ENCODE results near the gene NEK4. TPM values are rescaled to one million over a fixed set of nuclear protein-coding genes. Genes with fewer than 3 reads are reported as not detected.

NEK4 gene
- total RNA-seq, 1 experiment from 2014 or later = 22.0 TPM

DNA sequence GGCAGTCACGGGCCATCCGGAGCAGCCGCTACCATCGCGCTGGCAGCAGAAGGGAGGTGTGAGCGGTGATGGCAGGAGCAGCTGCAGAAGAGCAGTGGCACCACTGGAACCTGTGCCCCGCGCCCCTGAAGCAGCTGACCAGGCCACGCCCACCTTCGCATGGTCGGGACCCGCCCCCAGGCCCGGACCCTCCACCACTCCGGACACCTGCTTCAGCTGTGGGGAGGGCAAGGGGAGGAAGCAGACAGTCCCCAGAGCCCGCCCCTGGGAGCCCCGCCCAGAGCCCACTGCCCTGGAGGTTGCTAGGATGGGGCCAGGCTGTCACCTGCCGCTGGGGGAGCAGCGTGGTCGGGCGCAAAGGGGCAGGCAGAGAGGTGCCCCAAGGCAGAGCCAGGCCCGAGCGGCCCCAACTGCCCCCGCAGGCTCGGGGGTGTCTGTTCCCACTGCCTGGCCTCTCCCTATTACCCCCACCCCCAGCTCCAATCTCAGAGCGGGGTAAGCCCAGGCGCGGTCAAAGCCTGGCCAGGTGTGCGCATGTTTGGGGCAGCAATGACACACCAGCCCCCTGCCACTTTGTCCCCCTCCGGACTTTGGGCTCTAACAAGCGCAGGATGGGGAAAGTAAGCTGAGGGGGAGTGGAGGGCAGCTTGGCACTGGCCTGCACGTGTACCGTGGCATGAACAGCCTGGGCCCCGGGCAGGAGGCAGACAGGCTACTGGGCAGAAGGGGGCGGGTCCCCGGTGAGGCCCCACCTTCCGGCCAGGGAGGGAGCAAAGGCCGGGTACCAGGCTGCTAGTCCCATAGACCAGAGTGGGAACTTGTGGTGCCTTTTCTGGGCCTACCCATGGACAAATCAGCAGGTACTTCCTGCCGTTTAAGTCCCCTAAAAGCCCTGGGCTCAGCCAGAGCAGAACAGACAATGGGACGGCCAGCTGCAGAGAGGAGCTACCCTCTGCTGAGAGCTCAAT is 56.1 kb downstream of the NEK4 start:
- TF ChIP-seq, protein P1, sequence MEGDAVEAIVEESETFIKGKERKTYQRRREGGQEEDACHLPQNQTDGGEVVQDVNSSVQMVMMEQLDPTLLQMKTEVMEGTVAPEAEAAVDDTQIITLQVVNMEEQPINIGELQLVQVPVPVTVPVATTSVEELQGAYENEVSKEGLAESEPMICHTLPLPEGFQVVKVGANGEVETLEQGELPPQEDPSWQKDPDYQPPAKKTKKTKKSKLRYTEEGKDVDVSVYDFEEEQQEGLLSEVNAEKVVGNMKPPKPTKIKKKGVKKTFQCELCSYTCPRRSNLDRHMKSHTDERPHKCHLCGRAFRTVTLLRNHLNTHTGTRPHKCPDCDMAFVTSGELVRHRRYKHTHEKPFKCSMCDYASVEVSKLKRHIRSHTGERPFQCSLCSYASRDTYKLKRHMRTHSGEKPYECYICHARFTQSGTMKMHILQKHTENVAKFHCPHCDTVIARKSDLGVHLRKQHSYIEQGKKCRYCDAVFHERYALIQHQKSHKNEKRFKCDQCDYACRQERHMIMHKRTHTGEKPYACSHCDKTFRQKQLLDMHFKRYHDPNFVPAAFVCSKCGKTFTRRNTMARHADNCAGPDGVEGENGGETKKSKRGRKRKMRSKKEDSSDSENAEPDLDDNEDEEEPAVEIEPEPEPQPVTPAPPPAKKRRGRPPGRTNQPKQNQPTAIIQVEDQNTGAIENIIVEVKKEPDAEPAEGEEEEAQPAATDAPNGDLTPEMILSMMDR (conservative IDR thresholded peaks at IDR 0.05; ENCODE audit: low read depth, low read length) = no peak
- no peak for TF ChIP-seq EZH2 (IDR thresholded peaks at IDR 0.05; ENCODE audit: borderline replicate concordance, low read depth, low read length, poor library complexity, severe bottlenecking)
- BruUV-seq (replicated peaks) = no TSS peak
- no peak overlapping the region for H3K4me3 ChIP-seq (ENCODE audit: low read depth, low read length, poor library complexity, severe bottlenecking)
- intact Hi-C loops (cut with micrococcal nuclease; ENCODE audit: unreplicated experiment) = no loop called here
- ChIA-PET CTCF (no interaction called here), POLR2A (ENCODE audit: low non-redundant PET) (no interaction called here)
- no peak for DNase-seq (ENCODE audit: low spot score)
- no peaks in the 10 kb centered on the region for H3K36me3 ChIP-seq (ENCODE audit: insufficient read depth, low read length, poor library complexity, severe bottlenecking)
- no peak overlapping the region for H3K27ac ChIP-seq (ENCODE audit: low read depth, low read length, poor library complexity, severe bottlenecking)
- no peaks in the 10 kb centered on the region for H3K9me3 ChIP-seq (ENCODE audit: low read depth, low read length, poor library complexity, severe bottlenecking)
- H3K27me3 ChIP-seq (replicated peaks; ENCODE audit: insufficient read depth, low read depth, low read length, poor library complexity) = no peaks in the 10 kb centered on the region
- H3K4me1 ChIP-seq (ENCODE audit: insufficient read depth, low read length, poor library complexity, severe bottlenecking) = no peaks in the 10 kb centered on the region

- intact Hi-C loops (cut with micrococcal nuclease; ENCODE audit: unreplicated experiment) = no loop called here
- Histone ChIP-seq H3K27ac (ENCODE audit: low read depth, low read length, poor library complexity, severe bottlenecking) (no peak overlapping the region), H3K27me3 (replicated peaks; ENCODE audit: insufficient read depth, low read depth, low read length, poor library complexity) (no peaks in the 10 kb centered on the region), H3K4me1 (ENCODE audit: insufficient read depth, low read length, poor library complexity, severe bottlenecking) (no peaks in the 10 kb centered on the region), H3K9me3 (ENCODE audit: low read depth, low read length, poor library complexity, severe bottlenecking) (no peaks in the 10 kb centered on the region), H3K36me3 (ENCODE audit: insufficient read depth, low read length, poor library complexity, severe bottlenecking) (peaks cover 6% of the 10 kb centered on the region), H3K4me3 (ENCODE audit: low read depth, low read length, poor library complexity, severe bottlenecking) (no peak overlapping the region)
- ChIA-PET CTCF (no interaction called here), POLR2A (ENCODE audit: low non-redundant PET) (no interaction called here)
- TF ChIP-seq EZH2 (IDR thresholded peaks at IDR 0.05; ENCODE audit: borderline replicate concordance, low read depth, low read length, poor library complexity, severe bottlenecking) = no peak
- TF ChIP-seq, protein P1 (conservative IDR thresholded peaks at IDR 0.05; ENCODE audit: low read depth, low read length) = no peak
- BruUV-seq (replicated peaks) = no TSS peak
- no peak for DNase-seq (ENCODE audit: low spot score)
Observed at GRCh38 chr3:52712291-52713212, 58.2 kb downstream of the NEK4 start.

GRCh38 chr3:52710512-52710911 is 60.2 kb downstream of the NEK4 start:
- CTCF ChIA-PET = no interaction called here
- Histone ChIP-seq H3K27ac (ENCODE audit: low read depth, low read length, poor library complexity, severe bottlenecking) (no peak overlapping the region), H3K4me1 (ENCODE audit: insufficient read depth, low read length, poor library complexity, severe bottlenecking) (no peaks in the 10 kb centered on the region), H3K4me3 (ENCODE audit: low read depth, low read length, poor library complexity, severe bottlenecking) (no peak overlapping the region), H3K9me3 (ENCODE audit: low read depth, low read length, poor library complexity, severe bottlenecking) (no peaks in the 10 kb centered on the region), H3K36me3 (ENCODE audit: insufficient read depth, low read length, poor library complexity, severe bottlenecking) (peaks cover 6% of the 10 kb centered on the region), H3K27me3 (replicated peaks; ENCODE audit: insufficient read depth, low read depth, low read length, poor library complexity) (no peaks in the 10 kb centered on the region)
- TF ChIP-seq EZH2 (IDR thresholded peaks at IDR 0.05; ENCODE audit: borderline replicate concordance, low read depth, low read length, poor library complexity, severe bottlenecking) = no peak
- TF ChIP-seq, protein P1 (conservative IDR thresholded peaks at IDR 0.05; ENCODE audit: low read depth, low read length) = no peak
- intact Hi-C loops (cut with micrococcal nuclease; ENCODE audit: unreplicated experiment) = no loop called here
- POLR2A ChIA-PET (ENCODE audit: low non-redundant PET) = interaction anchor here (0.7 kb wide), 1 partner anchor 14 kb away, joined by 4 read pairs; no protein-coding TSS in a partner anchor
- DNase-seq (ENCODE audit: low spot score) = no peak
- BruUV-seq (replicated peaks) = no TSS peak
